Muscle layer of duodenum (tissue), 2 donors: Measurements from ENCODE around the gene MICAL1.
A peak's percentile ranks its signal among the peaks of the same experiment; 100 is the strongest.

ENCODE experiments used
- H3K27ac ChIP-seq: one replicate; pipeline ENCODE4 v1.7.0; 2013; ENCODE audit warnings: mild to moderate bottlenecking, low read length
- H3K27me3 ChIP-seq: one replicate; pipeline ENCODE4 v1.7.0; 2013; ENCODE audit warnings: low read depth, mild to moderate bottlenecking, control low read depth, low read length
- H3K36me3 ChIP-seq, 2 donors: one replicate each; pipeline ENCODE4 v1.7.0; 2013; ENCODE audit warnings: low read length in 2 of 2, control low read depth in 1 of 2, mild to moderate bottlenecking in 1 of 2; ENCODE audit not compliant: insufficient read depth in 2 of 2, control insufficient read depth in 1 of 2
- H3K4me1 ChIP-seq, 2 donors: one replicate each; pipeline ENCODE4 v1.7.0; 2013; ENCODE audit warnings: low read length in 2 of 2, mild to moderate bottlenecking in 2 of 2, control low read depth in 1 of 2, moderate library complexity in 1 of 2; ENCODE audit not compliant: insufficient read depth in 2 of 2, control insufficient read depth in 1 of 2
- H3K4me3 ChIP-seq, 2 donors: one replicate each; pipeline ENCODE4 v1.7.0; 2013; ENCODE audit warnings: low read length in 2 of 2, low read depth in 1 of 2, mild to moderate bottlenecking in 1 of 2
- H3K9me3 ChIP-seq, 2 donors: one replicate each; pipeline ENCODE4 v1.7.0; 2013; ENCODE audit warnings: low read length in 2 of 2, control low read depth in 1 of 2, mild to moderate bottlenecking in 1 of 2; ENCODE audit not compliant: control insufficient read depth in 1 of 2
- donor health status: healthy.

The MICAL1 gene, protein sequence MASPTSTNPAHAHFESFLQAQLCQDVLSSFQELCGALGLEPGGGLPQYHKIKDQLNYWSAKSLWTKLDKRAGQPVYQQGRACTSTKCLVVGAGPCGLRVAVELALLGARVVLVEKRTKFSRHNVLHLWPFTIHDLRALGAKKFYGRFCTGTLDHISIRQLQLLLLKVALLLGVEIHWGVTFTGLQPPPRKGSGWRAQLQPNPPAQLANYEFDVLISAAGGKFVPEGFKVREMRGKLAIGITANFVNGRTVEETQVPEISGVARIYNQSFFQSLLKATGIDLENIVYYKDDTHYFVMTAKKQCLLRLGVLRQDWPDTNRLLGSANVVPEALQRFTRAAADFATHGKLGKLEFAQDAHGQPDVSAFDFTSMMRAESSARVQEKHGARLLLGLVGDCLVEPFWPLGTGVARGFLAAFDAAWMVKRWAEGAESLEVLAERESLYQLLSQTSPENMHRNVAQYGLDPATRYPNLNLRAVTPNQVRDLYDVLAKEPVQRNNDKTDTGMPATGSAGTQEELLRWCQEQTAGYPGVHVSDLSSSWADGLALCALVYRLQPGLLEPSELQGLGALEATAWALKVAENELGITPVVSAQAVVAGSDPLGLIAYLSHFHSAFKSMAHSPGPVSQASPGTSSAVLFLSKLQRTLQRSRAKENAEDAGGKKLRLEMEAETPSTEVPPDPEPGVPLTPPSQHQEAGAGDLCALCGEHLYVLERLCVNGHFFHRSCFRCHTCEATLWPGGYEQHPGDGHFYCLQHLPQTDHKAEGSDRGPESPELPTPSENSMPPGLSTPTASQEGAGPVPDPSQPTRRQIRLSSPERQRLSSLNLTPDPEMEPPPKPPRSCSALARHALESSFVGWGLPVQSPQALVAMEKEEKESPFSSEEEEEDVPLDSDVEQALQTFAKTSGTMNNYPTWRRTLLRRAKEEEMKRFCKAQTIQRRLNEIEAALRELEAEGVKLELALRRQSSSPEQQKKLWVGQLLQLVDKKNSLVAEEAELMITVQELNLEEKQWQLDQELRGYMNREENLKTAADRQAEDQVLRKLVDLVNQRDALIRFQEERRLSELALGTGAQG

DNA sequence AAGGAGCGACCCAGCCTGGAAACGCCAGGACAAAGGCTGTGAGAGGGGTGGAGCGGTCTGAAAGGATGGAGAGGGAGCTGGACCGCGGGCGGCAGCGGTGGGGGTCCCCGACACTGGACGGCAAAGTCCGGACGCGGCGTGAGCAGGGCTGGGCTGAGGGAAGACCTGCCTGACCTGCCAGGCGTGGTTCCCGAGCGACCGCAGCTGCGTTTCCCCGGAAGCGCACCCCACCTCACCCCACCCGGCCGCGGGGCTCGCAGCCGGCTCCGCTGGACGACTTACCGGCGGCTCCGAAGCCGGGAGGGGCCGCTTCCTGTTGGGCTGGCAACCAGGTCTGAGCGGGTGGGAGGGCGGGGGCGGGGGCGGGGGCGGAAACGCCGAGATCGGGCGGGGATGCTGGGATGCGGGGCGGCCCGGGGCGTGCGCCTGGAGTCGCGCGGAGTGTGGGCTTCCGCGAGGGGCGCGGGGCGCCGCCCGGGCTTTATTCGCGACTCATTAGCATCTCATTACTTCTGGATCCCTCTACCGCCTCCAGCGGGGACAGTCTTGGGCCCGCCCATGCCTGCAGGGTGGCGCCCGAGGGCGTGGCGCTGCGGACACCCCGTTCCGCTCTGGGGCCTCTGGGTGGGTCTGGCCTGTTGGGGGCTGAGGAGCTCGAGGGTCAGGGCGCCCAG is at the start of gene MICAL1:
Gene MICAL1 (minus strand): TSS at position 336 of the 674 bp plus-strand sequence. CDS start 1,576 bp downstream, outside the sequence.
- no peaks in the 10 kb centered on the region for H3K27me3 ChIP-seq
- H3K9me3 ChIP-seq: no peaks in the 10 kb centered on the region
- peak within 1 kb of the TSS; percentile 68 to 90 for H3K4me3 ChIP-seq
- peaks cover 12 to 31% of the 10 kb centered on the region in 2 donors for H3K4me1 ChIP-seq
- peak within 1 kb of the TSS; percentile 77 for H3K27ac ChIP-seq
- H3K36me3 ChIP-seq: no peaks in the 10 kb centered on the region

DNA sequence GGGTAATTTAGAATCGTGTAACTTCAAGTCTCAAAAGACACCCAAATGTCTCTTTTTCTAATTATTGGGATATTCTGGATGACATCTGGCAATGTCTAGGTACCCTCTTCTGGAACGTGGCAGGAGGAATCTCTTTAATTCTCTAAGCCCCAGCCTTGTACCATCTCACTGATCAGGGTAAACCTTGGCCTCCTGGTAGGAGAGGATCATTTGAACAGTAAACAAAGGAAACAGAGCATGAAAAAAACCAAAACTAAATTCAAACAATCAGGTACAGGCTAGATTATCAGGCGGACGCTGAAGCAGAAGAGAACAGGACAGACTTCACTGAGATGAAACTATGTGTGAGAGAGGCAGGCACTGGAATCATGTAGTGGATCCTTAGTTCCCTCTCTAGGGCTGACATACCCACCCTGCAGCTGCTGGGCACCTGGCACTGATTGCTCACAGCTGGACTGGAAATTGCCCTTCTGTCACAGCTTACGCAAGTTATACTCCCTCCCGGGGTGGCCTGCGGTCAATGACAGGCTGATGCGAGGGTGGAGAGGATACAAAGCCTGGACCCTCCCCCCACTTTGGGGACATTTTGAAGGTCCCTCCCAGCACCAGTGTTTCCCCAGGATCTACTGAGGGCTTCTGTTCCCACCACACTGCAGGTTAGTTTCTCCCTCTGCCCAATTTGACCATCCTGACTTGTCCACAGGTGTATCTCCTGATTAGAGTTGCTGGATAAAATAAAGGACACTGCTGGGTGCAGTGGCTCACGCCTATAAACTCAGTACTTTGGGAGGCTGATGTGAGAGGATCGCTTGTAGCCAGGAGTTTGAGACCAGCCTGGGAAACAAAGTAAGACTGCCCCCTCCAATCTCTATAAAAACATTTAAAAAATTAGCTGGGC is 48.0 kb upstream of the MICAL1 start:
- Histone ChIP-seq H3K36me3 (no peaks in the 10 kb centered on the region), H3K27me3 (no peaks in the 10 kb centered on the region), H3K9me3 (no peaks in the 10 kb centered on the region), H3K4me3 (no peak overlapping the region), H3K27ac (no peak overlapping the region), H3K4me1 (no peaks in the 10 kb centered on the region)

DNA sequence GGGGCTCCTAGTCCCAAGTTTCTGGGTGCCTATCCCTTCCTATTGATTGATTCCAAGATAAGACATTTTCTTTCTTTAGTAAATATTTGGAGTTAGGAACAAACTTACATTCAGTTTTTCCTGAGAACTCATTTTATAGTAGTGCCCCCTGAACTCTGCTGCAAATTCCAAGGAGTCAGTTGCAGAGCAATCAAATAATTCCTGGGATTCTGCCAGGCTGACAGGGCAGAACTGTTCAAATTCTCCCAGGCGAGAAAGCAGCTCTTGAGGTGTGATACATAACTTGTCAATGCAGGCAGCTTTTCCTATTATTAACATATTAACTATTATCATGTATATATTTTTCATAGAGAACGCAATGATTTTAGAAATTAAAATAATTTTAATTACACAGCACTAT is 43.4 kb upstream of the MICAL1 start:
- no peak overlapping the region for H3K27ac ChIP-seq
- no peaks in the 10 kb centered on the region for H3K9me3 ChIP-seq
- no peaks in the 10 kb centered on the region for H3K36me3 ChIP-seq
- H3K4me1 ChIP-seq: no peaks in the 10 kb centered on the region
- no peak overlapping the region for H3K4me3 ChIP-seq
- no peaks in the 10 kb centered on the region for H3K27me3 ChIP-seq

DNA sequence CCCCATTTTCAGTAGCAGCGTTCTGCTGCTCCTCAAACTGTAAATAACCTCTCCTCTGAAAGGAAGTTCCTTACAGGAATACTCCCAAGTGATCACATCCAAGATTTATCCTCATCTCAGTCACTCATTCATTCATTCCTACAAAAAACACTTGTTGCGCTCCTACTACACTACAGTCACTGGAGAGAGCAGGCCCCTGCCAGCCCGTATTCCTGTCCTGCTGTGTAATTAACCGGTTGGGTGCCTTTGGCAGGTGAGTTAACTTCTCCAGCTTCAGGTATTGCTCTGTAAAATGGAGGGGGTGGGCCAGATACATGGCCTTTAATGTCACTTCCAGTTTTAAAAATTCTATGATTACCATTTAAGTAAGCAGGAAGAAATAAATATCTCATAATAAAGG is 42.5 kb upstream of the MICAL1 start:
- Histone ChIP-seq H3K4me1 (no peaks in the 10 kb centered on the region), H3K36me3 (no peaks in the 10 kb centered on the region), H3K9me3 (no peaks in the 10 kb centered on the region), H3K27ac (no peak overlapping the region), H3K4me3 (no peak overlapping the region), H3K27me3 (no peaks in the 10 kb centered on the region)

DNA sequence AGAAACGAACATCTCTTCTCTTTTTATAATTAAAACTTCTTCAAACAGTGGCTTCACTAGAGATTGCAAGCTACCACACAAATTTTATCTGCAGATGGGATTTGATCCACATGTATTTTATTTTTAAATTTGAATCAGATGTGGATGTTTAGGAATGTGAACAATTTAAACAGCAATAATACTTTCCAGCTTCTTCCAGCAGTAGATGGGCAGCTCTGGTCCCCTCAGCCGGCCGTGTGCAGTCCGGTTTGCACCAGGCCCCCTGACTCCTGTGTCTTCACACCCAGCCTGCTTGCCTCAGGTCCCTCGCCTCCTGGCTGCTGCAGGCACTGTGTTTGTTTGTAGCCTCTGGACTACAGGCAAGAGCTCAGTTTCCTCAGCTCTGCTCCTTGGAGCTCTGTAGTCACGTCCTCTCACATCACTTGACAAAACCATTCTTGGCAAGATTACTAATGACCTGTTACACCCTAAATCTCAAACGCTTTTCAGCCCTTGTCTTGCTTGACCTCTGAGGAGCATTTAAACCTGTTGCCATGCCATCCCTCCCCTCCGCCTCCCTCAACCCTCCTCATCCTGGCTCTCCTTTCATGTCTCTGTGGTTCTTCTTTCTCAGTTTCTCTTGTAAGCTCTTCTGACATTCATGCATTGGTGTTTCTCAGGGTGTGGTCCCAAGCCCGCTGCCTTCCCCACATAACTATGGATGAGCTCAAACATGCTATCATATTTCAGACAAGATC is 40.6 kb upstream of the MICAL1 start:
- Histone ChIP-seq H3K27me3 (no peaks in the 10 kb centered on the region), H3K4me3 (no peak overlapping the region), H3K27ac (no peak overlapping the region), H3K9me3 (no peaks in the 10 kb centered on the region), H3K36me3 (no peaks in the 10 kb centered on the region), H3K4me1 (no peaks in the 10 kb centered on the region)

DNA sequence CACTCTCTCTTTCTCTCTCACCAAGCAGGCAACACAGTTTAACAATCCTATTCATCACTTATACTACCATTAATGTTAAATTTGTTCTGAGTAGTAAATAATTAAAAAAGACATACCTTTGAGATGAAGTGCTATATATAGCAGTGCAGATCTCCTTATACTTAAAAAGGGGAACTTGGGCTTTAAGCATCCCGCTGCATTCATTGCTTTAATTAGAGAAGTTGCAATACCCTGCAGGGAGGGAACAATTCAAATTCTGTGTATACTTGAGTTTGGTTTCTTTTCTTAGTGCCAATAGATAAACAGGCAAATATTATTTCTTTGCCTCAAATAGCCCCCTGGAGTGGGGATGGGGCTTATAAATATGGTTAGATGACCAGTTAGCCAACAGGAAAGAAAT is 38.3 kb upstream of the MICAL1 start:
- Histone ChIP-seq H3K27me3 (no peaks in the 10 kb centered on the region), H3K4me3 (no peak overlapping the region), H3K9me3 (no peaks in the 10 kb centered on the region), H3K27ac (no peak overlapping the region), H3K36me3 (no peaks in the 10 kb centered on the region), H3K4me1 (no peaks in the 10 kb centered on the region)

DNA sequence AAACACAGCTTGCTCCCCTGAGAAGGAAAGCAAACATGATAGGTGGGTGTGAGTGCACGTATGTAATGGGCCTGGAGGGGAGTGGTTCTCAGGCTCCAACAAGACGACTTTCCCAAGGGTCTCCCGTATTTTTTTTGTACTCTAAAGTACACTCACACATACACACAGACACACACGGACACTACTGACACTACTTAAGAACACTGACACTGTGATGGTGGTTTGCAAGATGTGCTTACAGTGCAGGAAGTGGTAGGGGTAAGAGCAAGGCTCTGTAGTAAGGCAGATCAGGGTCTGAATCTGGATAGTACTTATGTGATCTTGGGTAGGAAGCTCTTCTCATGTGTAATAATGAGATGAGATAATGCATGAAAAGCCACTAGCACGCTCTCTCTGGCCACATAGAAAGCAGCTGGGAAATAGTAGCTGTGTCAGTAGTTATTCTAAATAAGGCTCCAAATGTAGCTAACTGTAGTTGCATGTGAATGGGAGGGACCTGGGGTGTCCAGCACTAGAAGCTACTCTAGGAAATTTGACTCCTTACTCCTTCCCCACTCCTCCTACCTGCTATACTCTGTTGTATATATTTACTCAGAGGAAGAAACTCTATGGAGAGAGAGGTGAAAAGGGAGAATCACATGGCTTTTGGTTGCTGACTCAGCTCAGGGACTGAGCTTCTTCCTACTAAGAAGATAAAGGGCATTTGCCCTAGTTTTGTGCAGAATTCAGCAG is 35.8 kb upstream of the MICAL1 start:
- Histone ChIP-seq H3K27me3 (no peaks in the 10 kb centered on the region), H3K27ac (no peak overlapping the region), H3K36me3 (no peaks in the 10 kb centered on the region), H3K4me3 (no peak overlapping the region), H3K9me3 (no peaks in the 10 kb centered on the region), H3K4me1 (no peaks in the 10 kb centered on the region)

DNA sequence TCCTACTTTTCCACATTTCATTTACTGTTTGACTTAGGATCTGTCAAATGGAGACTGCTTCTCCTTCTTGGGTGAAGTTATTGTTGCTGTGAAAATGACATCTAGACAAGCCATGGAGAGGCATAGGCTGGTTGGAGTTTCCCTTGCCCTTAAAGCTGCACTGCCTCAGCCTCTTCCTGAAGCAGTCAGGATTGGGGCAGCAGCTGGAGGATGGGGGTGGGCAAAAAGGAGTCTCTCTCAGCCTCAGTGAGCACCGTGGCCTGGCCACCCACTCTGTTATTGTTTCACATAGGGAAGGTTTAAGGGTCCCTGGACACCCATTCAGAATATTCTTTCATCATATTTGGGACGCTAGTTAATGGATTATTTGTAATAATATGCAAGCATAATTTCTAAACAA is 35.1 kb upstream of the MICAL1 start:
- Histone ChIP-seq H3K4me1 (no peaks in the 10 kb centered on the region), H3K4me3 (no peak overlapping the region), H3K27me3 (no peaks in the 10 kb centered on the region), H3K27ac (no peak overlapping the region), H3K36me3 (no peaks in the 10 kb centered on the region), H3K9me3 (no peaks in the 10 kb centered on the region)

DNA sequence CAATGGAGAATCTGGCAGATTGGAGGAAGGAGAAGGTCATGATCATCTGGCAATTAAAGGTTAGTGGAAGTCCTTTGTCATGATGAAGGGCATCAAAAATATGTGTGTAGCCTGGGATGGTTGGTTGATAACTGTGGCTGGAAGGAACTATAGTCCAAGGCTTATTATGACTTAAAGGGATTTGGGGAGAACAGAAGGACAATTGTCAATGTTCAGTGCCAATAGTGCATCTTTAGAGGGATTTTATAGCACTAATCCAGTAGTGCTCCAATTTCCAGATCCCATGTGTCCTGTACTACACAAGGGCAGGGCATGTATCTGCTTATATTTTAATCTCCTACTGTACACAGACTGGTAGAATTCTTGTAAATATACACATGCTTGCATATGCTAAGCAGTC is 32.4 kb upstream of the MICAL1 start:
- Histone ChIP-seq H3K27me3 (no peaks in the 10 kb centered on the region), H3K27ac (no peak overlapping the region), H3K36me3 (no peaks in the 10 kb centered on the region), H3K4me1 (no peaks in the 10 kb centered on the region), H3K9me3 (no peaks in the 10 kb centered on the region), H3K4me3 (no peak overlapping the region)
